ENCODE measurements around the gene CORO7. TPM values are rescaled to one million over a fixed set of nuclear protein-coding genes. Genes with fewer than 3 reads are reported as not detected.

The CORO7 gene

Small RNA genes lying within 50 kb of the gene (small RNA-seq; reads per million reads assigned to genes)
- gene AC012676.2 (ENCODE audit: insufficient read depth), result not detected

Measured in mesendoderm (in vitro differentiated cells).